ENCODE measurements around the gene MSANTD2. TPM values are rescaled to one million over a fixed set of nuclear protein-coding genes. Genes with fewer than 3 reads are reported as not detected.

MSANTD2 gene
- polyA plus RNA-seq, 2 of the 4 experiments (the other 2 are of a cell fraction), result 5.6 to 6.4 TPM

DNA sequence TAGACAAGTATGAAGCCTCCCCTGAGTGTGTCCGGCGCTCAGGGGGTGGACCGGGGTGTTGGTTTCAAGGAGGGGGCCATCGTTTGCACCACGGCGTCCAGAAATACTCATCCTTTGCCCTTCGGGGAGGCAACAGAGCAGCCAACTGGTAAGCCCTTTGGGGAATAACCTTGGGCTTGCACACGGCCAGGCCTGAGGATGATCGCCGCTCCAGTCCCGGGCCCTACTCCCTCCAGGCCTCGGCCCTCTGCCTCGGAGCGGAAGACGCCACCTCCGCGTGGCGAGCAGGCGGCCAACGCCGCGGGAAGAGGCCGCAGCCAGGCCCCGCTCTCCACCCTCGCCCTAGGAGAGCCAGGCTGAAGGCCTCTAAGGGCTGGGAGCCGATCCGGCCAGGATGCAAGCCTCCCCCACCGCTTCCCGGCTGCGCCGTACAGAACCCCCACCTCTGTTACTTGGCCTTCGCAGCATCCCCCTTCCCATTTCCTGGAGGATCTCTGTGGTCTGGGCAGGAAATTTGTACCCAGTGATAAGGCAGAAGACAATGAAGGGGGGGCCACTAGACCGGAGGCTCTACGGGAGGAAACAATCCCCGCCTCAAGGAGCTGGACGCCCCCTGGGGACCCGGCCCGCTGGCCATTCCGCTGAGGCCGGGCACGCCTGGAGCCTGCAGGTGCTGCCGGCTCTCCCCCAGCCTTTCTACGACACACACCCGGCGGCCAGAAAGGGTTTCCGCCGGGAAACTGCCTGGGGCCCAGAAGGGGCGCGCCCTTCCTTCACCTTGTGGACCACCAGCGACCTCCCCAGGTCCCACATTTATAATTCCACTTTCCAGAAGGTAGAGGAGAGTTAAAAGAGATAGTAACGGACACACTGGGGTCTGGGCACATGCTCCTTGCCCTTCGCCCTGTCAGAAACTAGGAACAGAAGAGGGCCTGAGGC, 40.7 kb downstream of the MSANTD2 start:
- CTCF ChIA-PET, result interaction anchor here (0.6 to 4.7 kb wide), 13 partner anchors 9 to 1126 kb away, joined by 3 to 38 read pairs (median 8); no protein-coding TSS in a partner anchor
- peak overlapping the region; percentile 72 to 85; a peak in 5 of 6 replicates for H3K27ac ChIP-seq
- no peak for FAIRE-seq

DNA sequence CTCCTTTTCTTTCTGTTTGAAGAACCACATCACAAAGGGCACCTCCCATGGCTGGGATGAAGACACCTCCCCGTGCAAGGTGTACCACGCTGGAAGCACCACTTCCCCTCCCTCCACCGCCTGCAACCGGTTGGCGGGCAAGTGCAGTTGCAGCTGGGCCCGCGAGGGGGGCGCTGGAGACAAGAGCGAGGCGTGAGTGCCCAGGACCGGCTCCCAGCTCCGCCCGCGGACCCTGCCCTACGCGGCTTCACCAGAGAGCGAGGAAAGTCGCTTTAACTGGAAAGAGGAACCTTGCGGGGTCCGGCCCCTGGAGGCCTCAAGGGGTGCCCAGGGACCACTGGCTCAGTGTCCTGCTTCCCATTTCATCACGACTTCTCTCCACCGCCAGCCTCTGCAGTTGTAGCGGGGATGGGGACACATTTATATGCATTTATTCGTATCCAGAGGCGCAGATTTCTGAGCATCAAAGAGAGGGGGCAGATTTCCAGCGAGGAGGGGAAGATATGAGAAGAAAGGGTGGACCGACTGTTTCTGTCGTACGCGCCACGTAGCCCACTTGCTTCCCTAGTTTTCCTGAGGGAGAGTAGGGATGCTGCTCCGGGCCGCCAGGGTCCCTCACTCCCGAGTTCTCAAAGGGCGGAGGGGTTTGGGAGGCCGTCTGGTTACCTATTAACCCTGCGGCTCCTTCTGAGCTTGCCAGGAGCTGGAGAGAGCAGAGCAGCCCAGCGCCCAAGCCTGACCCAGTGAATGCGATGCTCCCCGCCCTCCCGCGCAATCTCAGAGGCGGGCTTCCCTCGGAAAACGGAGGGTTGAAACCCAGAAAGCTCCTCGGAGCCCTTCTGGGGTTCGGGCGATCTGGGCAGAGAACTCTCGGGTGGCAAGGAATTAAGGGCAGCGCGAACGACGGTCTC, 41.6 kb downstream of the MSANTD2 start:
- Histone ChIP-seq H3K4me3 (peak overlapping the region; percentile 52), H3K4me1 (peaks cover 20% of the 10 kb centered on the region), H3K9me3 (no peaks in the 10 kb centered on the region), H3K27ac (peak overlapping the region; percentile 72 to 85), H3K4me2 (peak overlapping the region; percentile 90)
- 23% methylated on average over 27 of the region's 53 CpGs for WGBS (ENCODE audit: missing lambda C conversion rate)
- TF ChIP-seq, protein P1, sequence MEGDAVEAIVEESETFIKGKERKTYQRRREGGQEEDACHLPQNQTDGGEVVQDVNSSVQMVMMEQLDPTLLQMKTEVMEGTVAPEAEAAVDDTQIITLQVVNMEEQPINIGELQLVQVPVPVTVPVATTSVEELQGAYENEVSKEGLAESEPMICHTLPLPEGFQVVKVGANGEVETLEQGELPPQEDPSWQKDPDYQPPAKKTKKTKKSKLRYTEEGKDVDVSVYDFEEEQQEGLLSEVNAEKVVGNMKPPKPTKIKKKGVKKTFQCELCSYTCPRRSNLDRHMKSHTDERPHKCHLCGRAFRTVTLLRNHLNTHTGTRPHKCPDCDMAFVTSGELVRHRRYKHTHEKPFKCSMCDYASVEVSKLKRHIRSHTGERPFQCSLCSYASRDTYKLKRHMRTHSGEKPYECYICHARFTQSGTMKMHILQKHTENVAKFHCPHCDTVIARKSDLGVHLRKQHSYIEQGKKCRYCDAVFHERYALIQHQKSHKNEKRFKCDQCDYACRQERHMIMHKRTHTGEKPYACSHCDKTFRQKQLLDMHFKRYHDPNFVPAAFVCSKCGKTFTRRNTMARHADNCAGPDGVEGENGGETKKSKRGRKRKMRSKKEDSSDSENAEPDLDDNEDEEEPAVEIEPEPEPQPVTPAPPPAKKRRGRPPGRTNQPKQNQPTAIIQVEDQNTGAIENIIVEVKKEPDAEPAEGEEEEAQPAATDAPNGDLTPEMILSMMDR (IDR thresholded peaks at IDR 0.05), result peak; percentile 58
- TF ChIP-seq, protein P2, sequence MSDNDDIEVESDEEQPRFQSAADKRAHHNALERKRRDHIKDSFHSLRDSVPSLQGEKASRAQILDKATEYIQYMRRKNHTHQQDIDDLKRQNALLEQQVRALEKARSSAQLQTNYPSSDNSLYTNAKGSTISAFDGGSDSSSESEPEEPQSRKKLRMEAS (IDR thresholded peaks at IDR 0.05), result peak; percentile 31
- TF ChIP-seq SMC3 (IDR thresholded peaks at IDR 0.05) (peak; percentile 50), EP300 (IDR thresholded peaks at IDR 0.05) (no peak), RAD21 (conservative IDR thresholded peaks at IDR 0.05 in 1 of 2, IDR thresholded peaks at IDR 0.05 in 1 of 2) (peak; percentile 50 to 53; a peak in 4 of 5 replicates), POLR2A (IDR thresholded peaks at IDR 0.05; ENCODE audit: low read length) (no peak)
- no peak for FAIRE-seq
- peak; percentile 83 to 90 for ATAC-seq
- ChIA-PET CTCF (interaction anchor here (0.5 to 4.7 kb wide), 23 partner anchors 9 to 119 kb away, joined by 3 to 38 read pairs (median 6); no protein-coding TSS in a partner anchor), POLR2A (interaction anchor here (1.0 to 1.8 kb wide), 2 partner anchors 12 to 41 kb away, joined by 3 to 9 read pairs; partner anchors contain the start of gene MSANTD2)
- peak; percentile 77 to 81 for DNase-seq (ENCODE audit: low read depth in 1 of 2, low spot score in 1 of 2)

More for the DNA sequence above, 40.7 kb downstream of the MSANTD2 start:
- Histone ChIP-seq H3K9me3 (no peaks in the 10 kb centered on the region), H3K4me2 (peak overlapping the region; percentile 90), H3K4me3 (peak overlapping the region; percentile 52; the same call in 1 of the 3 replicates), H3K4me1 (peaks cover 29% of the 10 kb centered on the region)
- POLR2A ChIA-PET, result interaction anchor here (1.8 kb wide), 1 partner anchor 13 kb away, joined by 9 read pairs; no protein-coding TSS in a partner anchor
- DNase-seq (ENCODE audit: low read depth in 1 of 2, low spot score in 1 of 2) (no peak), ATAC-seq (no peak; a peak in 1 of 6 replicates)
- TF ChIP-seq, protein P3, sequence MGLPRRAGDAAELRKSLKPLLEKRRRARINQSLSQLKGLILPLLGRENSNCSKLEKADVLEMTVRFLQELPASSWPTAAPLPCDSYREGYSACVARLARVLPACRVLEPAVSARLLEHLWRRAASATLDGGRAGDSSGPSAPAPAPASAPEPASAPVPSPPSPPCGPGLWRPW (IDR thresholded peaks at IDR 0.05), result no peak
- TF ChIP-seq CBX2 (IDR thresholded peaks at IDR 0.05; ENCODE audit: borderline replicate concordance, low read depth) (no peak), MAZ (IDR thresholded peaks at IDR 0.05; ENCODE audit: borderline replicate concordance, low read depth, low read length) (no peak), NPAS2 (CRISPR knock-in tag; IDR thresholded peaks at IDR 0.05; ENCODE audit: borderline replicate concordance) (no peak), POLR2A (IDR thresholded peaks at IDR 0.05; ENCODE audit: low read length) (no peak), KDM5A (IDR thresholded peaks at IDR 0.05) (no peak), GATA3 (IDR thresholded peaks at IDR 0.05; ENCODE audit: borderline replicate concordance) (no peak), RNF2 (IDR thresholded peaks at IDR 0.05; ENCODE audit: borderline replicate concordance, low read depth) (no peak), KDM1A (IDR thresholded peaks at IDR 0.05; ENCODE audit: low read depth) (no peak), RCOR1 (IDR thresholded peaks at IDR 0.05; ENCODE audit: low read depth, low read length) (no peak), EHF (CRISPR knock-in tag; IDR thresholded peaks at IDR 0.05) (no peak), ESRRA (IDR thresholded peaks at IDR 0.05; ENCODE audit: borderline replicate concordance, low read length) (no peak)
- TF ChIP-seq, protein P4, sequence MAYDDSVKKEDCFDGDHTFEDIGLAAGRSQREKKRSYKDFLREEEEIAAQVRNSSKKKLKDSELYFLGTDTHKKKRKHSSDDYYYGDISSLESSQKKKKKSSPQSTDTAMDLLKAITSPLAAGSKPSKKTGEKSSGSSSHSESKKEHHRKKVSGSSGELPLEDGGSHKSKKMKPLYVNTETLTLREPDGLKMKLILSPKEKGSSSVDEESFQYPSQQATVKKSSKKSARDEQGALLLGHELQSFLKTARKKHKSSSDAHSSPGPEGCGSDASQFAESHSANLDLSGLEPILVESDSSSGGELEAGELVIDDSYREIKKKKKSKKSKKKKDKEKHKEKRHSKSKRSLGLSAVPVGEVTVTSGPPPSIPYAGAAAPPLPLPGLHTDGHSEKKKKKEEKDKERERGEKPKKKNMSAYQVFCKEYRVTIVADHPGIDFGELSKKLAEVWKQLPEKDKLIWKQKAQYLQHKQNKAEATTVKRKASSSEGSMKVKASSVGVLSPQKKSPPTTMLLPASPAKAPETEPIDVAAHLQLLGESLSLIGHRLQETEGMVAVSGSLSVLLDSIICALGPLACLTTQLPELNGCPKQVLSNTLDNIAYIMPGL (CRISPR knock-in tag; IDR thresholded peaks at IDR 0.05; ENCODE audit: borderline replicate concordance), result no peak
- TF ChIP-seq, protein P5, sequence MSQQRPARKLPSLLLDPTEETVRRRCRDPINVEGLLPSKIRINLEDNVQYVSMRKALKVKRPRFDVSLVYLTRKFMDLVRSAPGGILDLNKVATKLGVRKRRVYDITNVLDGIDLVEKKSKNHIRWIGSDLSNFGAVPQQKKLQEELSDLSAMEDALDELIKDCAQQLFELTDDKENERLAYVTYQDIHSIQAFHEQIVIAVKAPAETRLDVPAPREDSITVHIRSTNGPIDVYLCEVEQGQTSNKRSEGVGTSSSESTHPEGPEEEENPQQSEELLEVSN (IDR thresholded peaks at IDR 0.05; ENCODE audit: borderline replicate concordance, low read depth), result no peak
- TF ChIP-seq, protein P2 (IDR thresholded peaks at IDR 0.05), result no peak
- 94% methylated on average over 28 of the region's 52 CpGs for WGBS (ENCODE audit: missing lambda C conversion rate)
